HCT116 (cell line): Measurements from ENCODE around the gene FZR1. TPM values are rescaled to one million over a fixed set of nuclear protein-coding genes. Genes with fewer than 3 reads are reported as not detected.

Experiments used
- ATAC-seq: fragments of 200-7000 bp; cut with Tn5 transposase; 2 replicates; pipeline ENCODE4 v1.9.1; 2020; ENCODE audit warnings: mild to moderate bottlenecking, moderate library complexity
- BruUV-seq: library from RNA; stranded (reverse); fragments of 400-500 nt; replicated peaks from 2 replicates; lab custom pipeline; 2021; lab: Mats Ljungman, UMichigan
- CTCF ChIA-PET: fragments of 300-600 bp; sonication (Branson Sonifier 250); formaldehyde crosslinking; loops from one replicate; lab custom pipeline; 2021; ENCODE audit warnings: antibody characterized with exemption; lab: Charles Lee
- POLR2A ChIA-PET: fragments of 300-600, 350-600 bp; sonication (Branson Sonifier 250); formaldehyde crosslinking; loops from one replicate; lab custom pipeline; 2021; ENCODE audit warnings: antibody characterized with exemption; lab: Charles Lee
- RAD21 ChIA-PET, 2 experiments: fragments of 300-600 bp; sonication (Branson Sonifier 250); formaldehyde crosslinking; loops; one replicate each; lab custom pipeline; 2023; ENCODE audit warnings: low total read pairs in 2 of 2; ENCODE audit not compliant: uncharacterized antibody in 2 of 2, unreplicated experiment in 2 of 2, low non-redundant PET in 1 of 2; lab: Charles Lee
- DNase-seq: peaks from one replicate; pipeline ENCODE4 v3.0.0-alpha.2; 2010; ENCODE audit warnings: low read depth, low spot score
- H2AFZ ChIP-seq: fragments of 200-600 bp; shearing (Covaris generic), sonication (generic); 2 replicates; pipeline ENCODE4 v1.6.1; 2017; ENCODE audit warnings: low read depth, mixed run types, mixed read lengths, antibody characterized with exemption, low read length; ENCODE audit not compliant: poor library complexity, severe bottlenecking
- H3K27ac ChIP-seq: 2 replicates; pipeline ENCODE4 v1.5.1; 2012; ENCODE audit warnings: low read depth, low read length
- H3K27me3 ChIP-seq: fragments of 200-600 bp; sonication (generic); 2 replicates; pipeline ENCODE4 v1.6.1; 2016; ENCODE audit warnings: mixed run types, low read length, mixed read lengths; ENCODE audit not compliant: insufficient read depth
- H3K36me3 ChIP-seq, 2 experiments: fragments of 200-500 bp in 1 of 2; fragments of 200-600 bp in 1 of 2; sonication (Bioruptor generic) in 1 of 2; sonication (generic) in 1 of 2; 2 replicates each; pipeline versions ENCODE4 v1.5.1 to v1.6.1; 2014 to 2016; ENCODE audit warnings: low read length in 2 of 2, inconsistent platforms in 1 of 2, mixed read lengths in 1 of 2, mixed run types in 1 of 2; ENCODE audit not compliant: insufficient read depth in 2 of 2, control insufficient read depth in 1 of 2
- H3K4me1 ChIP-seq, 2 experiments: fragments of 200-600 bp in 1 of 2; sonication (generic) in 1 of 2; 2 replicates each; pipeline versions ENCODE4 v1.5.1 to v1.6.1; 2012 to 2017; ENCODE audit warnings: low read length in 2 of 2, inconsistent platforms in 1 of 2, mild to moderate bottlenecking in 1 of 2, mixed read lengths in 1 of 2, mixed run types in 1 of 2, moderate library complexity in 1 of 2; ENCODE audit not compliant: insufficient read depth in 2 of 2, control insufficient read depth in 1 of 2
- H3K4me2 ChIP-seq: fragments of 200-600 bp; sonication (generic); 2 replicates; pipeline ENCODE4 v1.6.1; 2017; ENCODE audit warnings: mixed run types, low read length, mixed read lengths
- H3K4me3 ChIP-seq, 2 experiments: fragments of 200-600 bp in 1 of 2; sonication (generic) in 1 of 2; replicated peaks in 1 of 2; 2 replicates each; pipeline ENCODE4 v1.5.1; 2011 to 2016; ENCODE audit warnings: low read length in 2 of 2, control low read depth in 1 of 2, low read depth in 1 of 2, mild to moderate bottlenecking in 1 of 2, mixed read lengths in 1 of 2, mixed run types in 1 of 2
- H3K79me2 ChIP-seq: fragments of 200-600 bp; sonication (generic); 2 replicates; pipeline ENCODE4 v1.6.1; 2017; ENCODE audit warnings: mild to moderate bottlenecking, mixed run types, low read length, moderate library complexity, mixed read lengths; ENCODE audit not compliant: insufficient read depth
- H3K9ac ChIP-seq: fragments of 200-600 bp; sonication (generic); 2 replicates; pipeline ENCODE4 v1.6.1; 2016; ENCODE audit warnings: low read length, mixed read lengths
- H3K9me2 ChIP-seq: fragments of 200-600 bp; sonication (generic), shearing (Covaris generic); 2 replicates; pipeline ENCODE4 v1.6.1; 2017; ENCODE audit warnings: mixed run types, mild to moderate bottlenecking, moderate library complexity; ENCODE audit not compliant: insufficient read depth
- H3K9me3 ChIP-seq, 2 experiments: fragments of 200-500 bp in 1 of 2; fragments of 200-600 bp in 1 of 2; sonication (Bioruptor generic) in 1 of 2; sonication (generic) in 1 of 2; 2 replicates each; pipeline ENCODE4 v1.6.1; 2014 to 2017; ENCODE audit warnings: low read length in 2 of 2, mixed read lengths in 2 of 2, inconsistent platforms in 1 of 2, low read depth in 1 of 2, mild to moderate bottlenecking in 1 of 2, mixed run types in 1 of 2, moderate library complexity in 1 of 2; ENCODE audit not compliant: control insufficient read depth in 1 of 2, insufficient read depth in 1 of 2
- H4K20me1 ChIP-seq: fragments of 200-600 bp; sonication (generic), shearing (Covaris generic); 2 replicates; pipeline ENCODE4 v1.6.1; 2017; ENCODE audit warnings: mixed run types, mild to moderate bottlenecking, moderate library complexity; ENCODE audit not compliant: insufficient read depth
- CEBPB ChIP-seq: IDR thresholded peaks from 2 replicates; pipeline ENCODE4 v1.6.1; 2012; ENCODE audit warnings: low read depth
- ELF1 ChIP-seq: IDR thresholded peaks from 2 replicates; pipeline ENCODE4 v1.6.1; 2012; ENCODE audit warnings: low read depth, borderline replicate concordance
- FOSL1 ChIP-seq: IDR thresholded peaks from 2 replicates; pipeline ENCODE4 v1.6.1; 2012; ENCODE audit warnings: low read depth
- POLR2A ChIP-seq: IDR thresholded peaks from 2 replicates; pipeline ENCODE4 v1.7.0; 2011; ENCODE audit warnings: borderline replicate concordance; ENCODE audit not compliant: insufficient read depth, insufficient read length; ENCODE audit errors: extremely low read depth
- RAD21 ChIP-seq: IDR thresholded peaks from 2 replicates; pipeline ENCODE4 v1.6.1; 2012; ENCODE audit warnings: low read depth, mild to moderate bottlenecking
- SRF ChIP-seq: IDR thresholded peaks from 2 replicates; pipeline ENCODE4 v1.6.1; 2012; ENCODE audit warnings: low read depth
- TCF7L2 ChIP-seq: IDR thresholded peaks from 2 replicates; pipeline ENCODE4 v1.7.0; 2011; ENCODE audit warnings: borderline replicate concordance, inconsistent platforms; ENCODE audit not compliant: insufficient read depth, insufficient read length; ENCODE audit errors: extremely low read depth
- ZFX ChIP-seq: fragments of 450-650 bp; IDR thresholded peaks from 2 replicates; pipeline ENCODE4 v1.6.1; 2017
- intact Hi-C: fragments of 100-400 bp; cut with micrococcal nuclease; formaldehyde crosslinking; loops from 2 replicates; pipeline ENCODE4 v1.10.0; 2022
- total RNA-seq: library from RNA; stranded (reverse); gene quantifications from one replicate; pipeline ENCODE4 v1.2.1, GENCODE V29; 2021; ENCODE audit not compliant: unreplicated experiment
- TF ChIP-seq, protein P1 (sequence below), 3 experiments: fragments of 200-600 bp in 1 of 3; sonication (generic) in 1 of 3; IDR thresholded peaks in 2 of 3; conservative IDR thresholded peaks in 1 of 3; 2 replicates each; pipeline ENCODE4 v1.5.1; 2012 to 2017; ENCODE audit warnings: low read depth in 2 of 3, low read length in 2 of 3, antibody characterized with exemption in 1 of 3, borderline replicate concordance in 1 of 3, control low read depth in 1 of 3, mild to moderate bottlenecking in 1 of 3, mixed read lengths in 1 of 3, mixed run types in 1 of 3, moderate library complexity in 1 of 3; ENCODE audit not compliant: insufficient read depth in 1 of 3

FZR1 gene
- total RNA-seq, 1 experiment from 2014 or later, result 60.3 TPM

DNA sequence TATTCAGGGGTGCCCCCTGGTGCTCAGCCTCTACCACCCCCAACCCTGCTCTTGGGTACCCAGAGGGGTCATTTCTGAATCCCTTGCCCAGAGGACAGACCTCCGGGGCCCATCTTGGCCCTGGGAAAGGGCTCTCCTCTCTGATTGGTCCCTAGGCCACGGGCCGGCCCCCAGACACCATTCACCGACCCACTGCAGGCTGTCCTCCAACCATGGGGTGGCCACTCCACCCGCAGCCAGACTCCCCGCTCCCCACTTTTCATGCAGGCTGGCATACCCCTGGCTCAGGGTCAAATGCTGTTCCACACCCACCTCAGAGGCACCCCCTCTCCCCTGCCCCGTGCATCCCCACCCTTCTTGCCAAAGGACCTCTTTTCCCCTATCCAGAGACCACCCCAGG, 40.6 kb upstream of the FZR1 start (continued):
- TF ChIP-seq CEBPB (no peak), FOSL1 (no peak), ZFX (no peak), POLR2A (no peak)

DNA sequence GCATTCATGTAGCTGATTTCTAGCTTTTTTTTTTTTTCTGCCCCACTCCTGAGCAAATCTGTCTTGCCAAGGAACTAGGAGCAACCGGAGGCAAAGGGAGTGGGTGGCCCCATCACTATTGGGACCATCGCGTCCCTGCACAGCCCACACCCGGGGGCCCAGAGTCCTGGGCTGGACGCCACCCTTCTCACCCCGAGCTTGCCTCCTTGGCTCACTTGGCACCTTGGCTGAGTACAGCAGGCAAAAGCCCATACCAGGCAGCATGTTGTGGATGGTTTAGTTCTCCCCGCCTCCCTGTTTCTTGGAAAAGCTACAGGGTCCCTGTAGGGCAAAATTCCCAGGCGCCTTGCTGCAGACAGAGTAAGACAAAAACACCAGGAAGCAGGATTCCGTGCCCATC, 39.5 kb upstream of the FZR1 start:
- H3K79me2 ChIP-seq, result no peaks in the 10 kb centered on the region
- H3K27ac ChIP-seq, result no peak overlapping the region
- H3K9ac ChIP-seq, result no peak overlapping the region
- no TSS peak for BruUV-seq
- H3K9me3 ChIP-seq, result no peaks in the 10 kb centered on the region; a peak in 1 of 4 replicates
- TF ChIP-seq RAD21 (no peak), ELF1 (no peak), TCF7L2 (no peak), FOSL1 (no peak), SRF (no peak)
- TF ChIP-seq, protein P1, sequence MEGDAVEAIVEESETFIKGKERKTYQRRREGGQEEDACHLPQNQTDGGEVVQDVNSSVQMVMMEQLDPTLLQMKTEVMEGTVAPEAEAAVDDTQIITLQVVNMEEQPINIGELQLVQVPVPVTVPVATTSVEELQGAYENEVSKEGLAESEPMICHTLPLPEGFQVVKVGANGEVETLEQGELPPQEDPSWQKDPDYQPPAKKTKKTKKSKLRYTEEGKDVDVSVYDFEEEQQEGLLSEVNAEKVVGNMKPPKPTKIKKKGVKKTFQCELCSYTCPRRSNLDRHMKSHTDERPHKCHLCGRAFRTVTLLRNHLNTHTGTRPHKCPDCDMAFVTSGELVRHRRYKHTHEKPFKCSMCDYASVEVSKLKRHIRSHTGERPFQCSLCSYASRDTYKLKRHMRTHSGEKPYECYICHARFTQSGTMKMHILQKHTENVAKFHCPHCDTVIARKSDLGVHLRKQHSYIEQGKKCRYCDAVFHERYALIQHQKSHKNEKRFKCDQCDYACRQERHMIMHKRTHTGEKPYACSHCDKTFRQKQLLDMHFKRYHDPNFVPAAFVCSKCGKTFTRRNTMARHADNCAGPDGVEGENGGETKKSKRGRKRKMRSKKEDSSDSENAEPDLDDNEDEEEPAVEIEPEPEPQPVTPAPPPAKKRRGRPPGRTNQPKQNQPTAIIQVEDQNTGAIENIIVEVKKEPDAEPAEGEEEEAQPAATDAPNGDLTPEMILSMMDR (IDR thresholded peaks at IDR 0.05 in 2 of 3, conservative IDR thresholded peaks at IDR 0.05 in 1 of 3; ENCODE audit: borderline replicate concordance in 1 of 3, insufficient read depth in 1 of 3, low read depth in 2 of 3, low read length in 2 of 3), result no peak
- TF ChIP-seq, all 23 proteins: peak for 0
- DNase-seq (no peak), ATAC-seq (no peak)
- no peaks in the 10 kb centered on the region for H3K4me1 ChIP-seq
- peaks cover 6 to 8% of the 10 kb centered on the region in 2 experiments; a peak in 2 of 4 replicates for H3K36me3 ChIP-seq
- H4K20me1 ChIP-seq, result no peaks in the 10 kb centered on the region
- intact Hi-C loops, result no loop called here
- no peak overlapping the region for H3K4me2 ChIP-seq
- no peak overlapping the region for H3K4me3 ChIP-seq
- ChIA-PET RAD21 (no interaction called here), POLR2A (no interaction called here), CTCF (no interaction called here)
- no peaks in the 10 kb centered on the region for H3K9me2 ChIP-seq
- no peaks in the 10 kb centered on the region for H3K27me3 ChIP-seq
- no peak overlapping the region for H2AFZ ChIP-seq
